ENCODE results near the gene DCLK2.

DNA sequence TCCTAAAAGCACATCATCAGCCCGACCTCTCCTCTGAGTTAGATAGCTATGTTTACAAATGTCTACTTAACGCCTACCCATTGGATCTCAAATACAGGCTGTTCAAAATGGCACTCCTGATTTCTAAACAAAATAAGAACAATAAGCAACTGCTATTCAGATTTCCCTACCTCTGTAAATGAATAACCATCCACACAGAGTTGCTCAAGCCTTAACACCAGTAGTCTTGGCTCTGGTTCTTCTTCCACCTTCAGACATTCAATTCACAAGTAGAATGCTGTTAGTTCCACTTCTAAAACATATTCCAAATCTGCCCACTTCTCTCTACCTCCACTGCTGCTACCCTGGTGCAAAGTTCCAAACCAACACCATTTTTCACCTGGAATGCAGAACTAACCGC is 27.1 kb upstream of the DCLK2 start:
- TF ChIP-seq POLR2A (IDR thresholded peaks at IDR 0.05), result no peak
- TF ChIP-seq, protein P1, sequence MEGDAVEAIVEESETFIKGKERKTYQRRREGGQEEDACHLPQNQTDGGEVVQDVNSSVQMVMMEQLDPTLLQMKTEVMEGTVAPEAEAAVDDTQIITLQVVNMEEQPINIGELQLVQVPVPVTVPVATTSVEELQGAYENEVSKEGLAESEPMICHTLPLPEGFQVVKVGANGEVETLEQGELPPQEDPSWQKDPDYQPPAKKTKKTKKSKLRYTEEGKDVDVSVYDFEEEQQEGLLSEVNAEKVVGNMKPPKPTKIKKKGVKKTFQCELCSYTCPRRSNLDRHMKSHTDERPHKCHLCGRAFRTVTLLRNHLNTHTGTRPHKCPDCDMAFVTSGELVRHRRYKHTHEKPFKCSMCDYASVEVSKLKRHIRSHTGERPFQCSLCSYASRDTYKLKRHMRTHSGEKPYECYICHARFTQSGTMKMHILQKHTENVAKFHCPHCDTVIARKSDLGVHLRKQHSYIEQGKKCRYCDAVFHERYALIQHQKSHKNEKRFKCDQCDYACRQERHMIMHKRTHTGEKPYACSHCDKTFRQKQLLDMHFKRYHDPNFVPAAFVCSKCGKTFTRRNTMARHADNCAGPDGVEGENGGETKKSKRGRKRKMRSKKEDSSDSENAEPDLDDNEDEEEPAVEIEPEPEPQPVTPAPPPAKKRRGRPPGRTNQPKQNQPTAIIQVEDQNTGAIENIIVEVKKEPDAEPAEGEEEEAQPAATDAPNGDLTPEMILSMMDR (IDR thresholded peaks at IDR 0.05), result no peak
